HG03439 (cell line): ENCODE data around the gene PLCB2.

ENCODE experiments used
- ATAC-seq: cut with Tn5 transposase; IDR thresholded peaks from one replicate; pipeline ENCODE4 v1.9.1; 2021; ENCODE audit warnings: mild to moderate bottlenecking, moderate library complexity; ENCODE audit not compliant: unreplicated experiment

PLCB2 gene

GRCh38 chr15:40240619-40241221, 67.0 kb downstream of the PLCB2 start:
- no peak for ATAC-seq

- ATAC-seq, result no peak
These were observed 67.8 kb downstream of the PLCB2 start for GRCh38 chr15:40239693-40240618.

- no peak for ATAC-seq
These were observed 68.4 kb downstream of the PLCB2 start for GRCh38 chr15:40239404-40239692.

- ATAC-seq, result no peak
These were observed 69.0 kb downstream of the PLCB2 start, which contains the start of gene PAK6 for GRCh38 chr15:40238532-40239403. Gene PAK6 (plus strand): TSS chr15:40239063. CDS start chr15:40264786, 25,723 bp downstream.
